ENCODE results near the gene CFDP1. TPM values are rescaled to one million over a fixed set of nuclear protein-coding genes. Genes with fewer than 3 reads are reported as not detected.

Gene CFDP1
- total and polyA plus RNA-seq, 2 of the 13 experiments (the other 11 are each of a cell fraction or from before 2014, with no cell fraction given): 78.6 to 153 TPM

GRCh38 chr16:75308011-75308410 is 125.3 kb downstream of the CFDP1 start:
- intact Hi-C loops (cut with micrococcal nuclease; ENCODE audit: unreplicated experiment): no loop called here
- WGBS (ENCODE audit: low lambda C conversion rate): 52% methylated on average over 3 of the region's 3 CpGs
- CTCF ChIA-PET (ENCODE audit: low intra/inter-chr PET ratio, low total read pairs): no interaction called here
- no peak for TF ChIP-seq NFYC (CRISPR knock-in tag; IDR thresholded peaks at IDR 0.05)
- TF ChIP-seq TBX2 (CRISPR knock-in tag; IDR thresholded peaks at IDR 0.05; ENCODE audit: borderline replicate concordance): no peak
- TF ChIP-seq ZNF609 (CRISPR knock-in tag; IDR thresholded peaks at IDR 0.05; ENCODE audit: borderline replicate concordance): no peak
- TF ChIP-seq ZNF782 (CRISPR knock-in tag; IDR thresholded peaks at IDR 0.05; ENCODE audit: borderline replicate concordance): no peak
- TF ChIP-seq, protein P1, sequence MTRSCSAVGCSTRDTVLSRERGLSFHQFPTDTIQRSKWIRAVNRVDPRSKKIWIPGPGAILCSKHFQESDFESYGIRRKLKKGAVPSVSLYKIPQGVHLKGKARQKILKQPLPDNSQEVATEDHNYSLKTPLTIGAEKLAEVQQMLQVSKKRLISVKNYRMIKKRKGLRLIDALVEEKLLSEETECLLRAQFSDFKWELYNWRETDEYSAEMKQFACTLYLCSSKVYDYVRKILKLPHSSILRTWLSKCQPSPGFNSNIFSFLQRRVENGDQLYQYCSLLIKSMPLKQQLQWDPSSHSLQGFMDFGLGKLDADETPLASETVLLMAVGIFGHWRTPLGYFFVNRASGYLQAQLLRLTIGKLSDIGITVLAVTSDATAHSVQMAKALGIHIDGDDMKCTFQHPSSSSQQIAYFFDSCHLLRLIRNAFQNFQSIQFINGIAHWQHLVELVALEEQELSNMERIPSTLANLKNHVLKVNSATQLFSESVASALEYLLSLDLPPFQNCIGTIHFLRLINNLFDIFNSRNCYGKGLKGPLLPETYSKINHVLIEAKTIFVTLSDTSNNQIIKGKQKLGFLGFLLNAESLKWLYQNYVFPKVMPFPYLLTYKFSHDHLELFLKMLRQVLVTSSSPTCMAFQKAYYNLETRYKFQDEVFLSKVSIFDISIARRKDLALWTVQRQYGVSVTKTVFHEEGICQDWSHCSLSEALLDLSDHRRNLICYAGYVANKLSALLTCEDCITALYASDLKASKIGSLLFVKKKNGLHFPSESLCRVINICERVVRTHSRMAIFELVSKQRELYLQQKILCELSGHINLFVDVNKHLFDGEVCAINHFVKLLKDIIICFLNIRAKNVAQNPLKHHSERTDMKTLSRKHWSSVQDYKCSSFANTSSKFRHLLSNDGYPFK (CRISPR knock-in tag; IDR thresholded peaks at IDR 0.05; ENCODE audit: borderline replicate concordance): no peak
- TF ChIP-seq ZNF33A (CRISPR knock-in tag; IDR thresholded peaks at IDR 0.05; ENCODE audit: borderline replicate concordance): no peak
- peak; percentile 72; the same call in 1 of the 2 replicates for TF ChIP-seq ARID2 (CRISPR knock-in tag; IDR thresholded peaks at IDR 0.05; ENCODE audit: borderline replicate concordance)
- TF ChIP-seq ZNF124 (CRISPR knock-in tag; IDR thresholded peaks at IDR 0.05): peak; percentile 26; the same call in 1 of the 2 replicates
- TF ChIP-seq, protein P2, sequence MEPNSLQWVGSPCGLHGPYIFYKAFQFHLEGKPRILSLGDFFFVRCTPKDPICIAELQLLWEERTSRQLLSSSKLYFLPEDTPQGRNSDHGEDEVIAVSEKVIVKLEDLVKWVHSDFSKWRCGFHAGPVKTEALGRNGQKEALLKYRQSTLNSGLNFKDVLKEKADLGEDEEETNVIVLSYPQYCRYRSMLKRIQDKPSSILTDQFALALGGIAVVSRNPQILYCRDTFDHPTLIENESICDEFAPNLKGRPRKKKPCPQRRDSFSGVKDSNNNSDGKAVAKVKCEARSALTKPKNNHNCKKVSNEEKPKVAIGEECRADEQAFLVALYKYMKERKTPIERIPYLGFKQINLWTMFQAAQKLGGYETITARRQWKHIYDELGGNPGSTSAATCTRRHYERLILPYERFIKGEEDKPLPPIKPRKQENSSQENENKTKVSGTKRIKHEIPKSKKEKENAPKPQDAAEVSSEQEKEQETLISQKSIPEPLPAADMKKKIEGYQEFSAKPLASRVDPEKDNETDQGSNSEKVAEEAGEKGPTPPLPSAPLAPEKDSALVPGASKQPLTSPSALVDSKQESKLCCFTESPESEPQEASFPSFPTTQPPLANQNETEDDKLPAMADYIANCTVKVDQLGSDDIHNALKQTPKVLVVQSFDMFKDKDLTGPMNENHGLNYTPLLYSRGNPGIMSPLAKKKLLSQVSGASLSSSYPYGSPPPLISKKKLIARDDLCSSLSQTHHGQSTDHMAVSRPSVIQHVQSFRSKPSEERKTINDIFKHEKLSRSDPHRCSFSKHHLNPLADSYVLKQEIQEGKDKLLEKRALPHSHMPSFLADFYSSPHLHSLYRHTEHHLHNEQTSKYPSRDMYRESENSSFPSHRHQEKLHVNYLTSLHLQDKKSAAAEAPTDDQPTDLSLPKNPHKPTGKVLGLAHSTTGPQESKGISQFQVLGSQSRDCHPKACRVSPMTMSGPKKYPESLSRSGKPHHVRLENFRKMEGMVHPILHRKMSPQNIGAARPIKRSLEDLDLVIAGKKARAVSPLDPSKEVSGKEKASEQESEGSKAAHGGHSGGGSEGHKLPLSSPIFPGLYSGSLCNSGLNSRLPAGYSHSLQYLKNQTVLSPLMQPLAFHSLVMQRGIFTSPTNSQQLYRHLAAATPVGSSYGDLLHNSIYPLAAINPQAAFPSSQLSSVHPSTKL (CRISPR knock-in tag; IDR thresholded peaks at IDR 0.05): peak; percentile 57
- no peak for TF ChIP-seq MATR3 (CRISPR knock-in tag; IDR thresholded peaks at IDR 0.05)
- TF ChIP-seq TGIF2 (CRISPR knock-in tag; IDR thresholded peaks at IDR 0.05): peak; percentile 46; the same call in 1 of the 2 replicates
- no peak for TF ChIP-seq NCOR1 (IDR thresholded peaks at IDR 0.05; ENCODE audit: borderline replicate concordance, low read length)

More at GRCh38 chr16:75308011-75308410, 125.3 kb downstream of the CFDP1 start:
- H3K36me3 ChIP-seq (replicated peaks in 1 of 2; ENCODE audit: control insufficient read depth in 1 of 2, insufficient read depth in 2 of 2, low read length in 2 of 2): peaks cover 0 to 13% of the 10 kb centered on the region in 2 experiments
- DNase-seq (ENCODE audit: low spot score) (no peak), ATAC-seq (no peak), FAIRE-seq (no peak)
- in situ Hi-C loops (cut with HindIII; ENCODE audit: extremely low pct_ligation_motif_present, low pct_unique_long_range_greater_than_20kb): loop anchor here (5.0 kb wide), 1 partner anchor 41 kb away; no protein-coding TSS in a partner anchor
- POLR2A ChIA-PET: interaction anchor here (0.6 to 10.2 kb wide), 6 partner anchors 13 to 1010 kb away, joined by 3 to 312 read pairs (median 16); partner anchors contain the start of gene BCAR1
- peaks cover 3% of the 10 kb centered on the region for H3K79me2 ChIP-seq (ENCODE audit: insufficient read depth, low read length)
- H3K27me3 ChIP-seq (ENCODE audit: control insufficient read depth in 1 of 2, insufficient read depth in 2 of 2, low read length in 2 of 2): no peaks in the 10 kb centered on the region; a peak in 1 of 5 replicates
- peak overlapping the region; percentile 99 for H3K27ac ChIP-seq (ENCODE audit: extremely low read length, insufficient read depth, low read length)
- H2AFZ ChIP-seq (ENCODE audit: low read length): no peak overlapping the region
- BruUV-seq (replicated peaks): no TSS peak
- no peak overlapping the region for H3K4me2 ChIP-seq (ENCODE audit: low read depth, low read length)
- H3K9ac ChIP-seq (ENCODE audit: insufficient read depth, low read depth, low read length): peak overlapping the region; percentile 10
- H3K4me3 ChIP-seq (replicated peaks in 1 of 3; ENCODE audit: insufficient read depth in 1 of 3, low read depth in 2 of 3, low read length in 3 of 3): no peak overlapping the region
- H3K9me3 ChIP-seq (ENCODE audit: low read length): no peaks in the 10 kb centered on the region
- H3K4me1 ChIP-seq (ENCODE audit: insufficient read depth, low read length): peaks cover 79% of the 10 kb centered on the region
- no peaks in the 10 kb centered on the region for H4K20me1 ChIP-seq (ENCODE audit: insufficient read depth, low read length)

Data from HepG2 (cell line).